ENCODE data around the gene FMNL1. TPM values are rescaled to one million over a fixed set of nuclear protein-coding genes. Genes with fewer than 3 reads are reported as not detected.

The FMNL1 gene
- total RNA-seq, 1 donor from 2014 or later, result 26.0 TPM

DNA sequence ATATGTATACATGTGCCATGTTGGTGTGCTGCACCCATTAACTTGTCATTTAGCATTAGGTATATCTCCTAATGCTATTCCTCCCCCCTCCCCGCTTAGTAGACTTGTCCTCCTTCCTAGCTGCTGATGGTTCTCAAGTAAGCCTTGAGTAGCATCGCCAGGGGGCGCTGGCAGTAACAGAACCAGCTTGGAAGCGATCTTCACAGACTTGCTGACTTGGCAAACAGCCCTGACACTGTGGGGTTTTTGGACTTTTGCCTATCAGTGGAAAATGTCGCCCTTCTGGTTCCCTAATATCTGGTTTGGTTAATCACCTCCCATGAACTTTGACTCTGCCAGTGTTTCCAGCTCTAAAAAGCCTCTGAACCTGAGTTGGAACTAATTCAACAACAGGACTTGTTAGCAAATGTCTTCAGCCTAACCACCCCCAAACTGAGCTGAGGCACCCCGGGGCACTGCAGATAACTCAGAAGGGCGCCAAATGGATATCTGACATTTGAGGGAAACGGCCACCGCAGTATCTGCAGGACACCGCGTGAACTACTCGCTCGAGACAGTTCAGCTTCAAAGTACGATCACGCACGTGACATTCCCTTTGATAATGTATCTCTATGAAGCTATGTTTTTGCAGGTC lies 55.6 kb downstream of the FMNL1 start:
- peak; percentile 66 for DNase-seq (ENCODE audit: low read depth)
- Histone ChIP-seq H3K27me3 (ENCODE audit: control insufficient read depth, insufficient read depth, low read length) (no peaks in the 10 kb centered on the region), H3K4me3 (ENCODE audit: low read depth, low read length) (no peak overlapping the region), H3K36me3 (ENCODE audit: control insufficient read depth, insufficient read depth, low read length) (peaks cover 5% of the 10 kb centered on the region)
- peak; percentile 82 for TF ChIP-seq CTCF (IDR thresholded peaks at IDR 0.05; ENCODE audit: insufficient read depth, low read length, poor library complexity, severe bottlenecking)

DNA sequence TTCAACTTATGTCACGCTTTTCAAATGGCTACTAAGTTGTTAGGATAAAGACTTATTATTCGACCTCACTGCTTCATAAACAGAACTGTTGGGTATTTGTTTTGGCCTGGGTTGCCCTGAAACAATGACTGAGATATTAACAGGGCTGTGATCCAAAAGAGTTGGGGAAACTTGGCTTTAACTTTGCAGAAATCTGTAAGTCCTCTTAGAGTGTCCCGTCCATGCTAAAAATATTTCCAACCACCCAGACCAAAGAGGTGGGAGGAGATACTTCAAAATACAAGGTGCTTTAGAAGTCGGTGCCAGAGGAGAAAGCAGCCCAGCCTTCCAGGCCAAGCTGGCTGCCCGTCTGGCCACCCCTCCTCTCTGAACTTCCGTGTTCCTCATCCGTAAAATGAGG lies 56.3 kb downstream of the FMNL1 start:
- no peaks in the 10 kb centered on the region for H3K27me3 ChIP-seq (ENCODE audit: control insufficient read depth, insufficient read depth, low read length)
- TF ChIP-seq CTCF (IDR thresholded peaks at IDR 0.05; ENCODE audit: insufficient read depth, low read length, poor library complexity, severe bottlenecking), result no peak
- H3K36me3 ChIP-seq (ENCODE audit: control insufficient read depth, insufficient read depth, low read length), result peaks cover 6% of the 10 kb centered on the region
- DNase-seq (ENCODE audit: low read depth), result no peak
- H3K4me3 ChIP-seq (ENCODE audit: low read depth, low read length), result no peak overlapping the region

GRCh38 chr17:45279898-45280297 lies 58.2 kb downstream of the FMNL1 start:
- Histone ChIP-seq H3K4me3 (ENCODE audit: low read depth, low read length) (no peak overlapping the region), H3K36me3 (ENCODE audit: control insufficient read depth, insufficient read depth, low read length) (peaks cover 10% of the 10 kb centered on the region), H3K27me3 (ENCODE audit: control insufficient read depth, insufficient read depth, low read length) (no peaks in the 10 kb centered on the region)
- no peak for DNase-seq (ENCODE audit: low read depth)
- TF ChIP-seq CTCF (IDR thresholded peaks at IDR 0.05; ENCODE audit: insufficient read depth, low read length, poor library complexity, severe bottlenecking), result no peak

GRCh38 chr17:45282683-45283644 lies 61.3 kb downstream of the FMNL1 start:
- no peak for DNase-seq (ENCODE audit: low read depth)
- no peak for TF ChIP-seq CTCF (IDR thresholded peaks at IDR 0.05; ENCODE audit: insufficient read depth, low read length, poor library complexity, severe bottlenecking)
- Histone ChIP-seq H3K36me3 (ENCODE audit: control insufficient read depth, insufficient read depth, low read length) (peaks cover 10% of the 10 kb centered on the region), H3K27me3 (ENCODE audit: control insufficient read depth, insufficient read depth, low read length) (no peaks in the 10 kb centered on the region), H3K4me3 (ENCODE audit: low read depth, low read length) (no peak overlapping the region)

DNA sequence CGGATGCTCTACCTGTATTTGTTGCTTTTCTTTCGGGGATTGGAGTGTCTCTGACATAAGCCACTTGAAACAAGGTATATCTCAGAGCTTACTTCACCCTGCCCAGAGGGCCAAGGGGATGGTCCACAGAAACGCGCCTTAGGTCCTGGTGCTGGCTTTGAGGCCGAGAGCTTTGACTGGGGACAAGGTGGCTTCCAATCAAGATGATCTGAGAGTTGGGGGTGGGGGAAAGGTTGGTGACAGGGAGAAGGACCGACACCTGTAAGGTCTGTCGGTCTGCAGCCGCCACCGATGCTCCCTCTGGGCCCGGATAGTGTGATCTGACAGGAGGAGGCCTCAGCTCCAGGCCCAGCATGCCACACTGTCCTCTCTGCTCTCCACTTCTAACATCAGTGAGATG lies 62.0 kb downstream of the FMNL1 start:
- peaks cover 10% of the 10 kb centered on the region for H3K36me3 ChIP-seq (ENCODE audit: control insufficient read depth, insufficient read depth, low read length)

More for the DNA sequence above, 62.0 kb downstream of the FMNL1 start:
- no peak overlapping the region for H3K4me3 ChIP-seq (ENCODE audit: low read depth, low read length)
- no peak for TF ChIP-seq CTCF (IDR thresholded peaks at IDR 0.05; ENCODE audit: insufficient read depth, low read length, poor library complexity, severe bottlenecking)
- no peaks in the 10 kb centered on the region for H3K27me3 ChIP-seq (ENCODE audit: control insufficient read depth, insufficient read depth, low read length)
- DNase-seq (ENCODE audit: low read depth), result no peak
